ENCODE measurements around the gene CLEC4D.
"Not testable (repeated sequence)": the region's sequence is repeated elsewhere in the genome, so short reads cannot be mapped to it uniquely, and the experiment has no call there.

CLEC4D gene

GRCh38 chr12:8513256-8513655 is at the start of gene CLEC4D:
CLEC4D (plus strand) TSS chr12:8513503; CDS start chr12:8513733, 230 bp downstream.
- DNase-seq (ENCODE audit: low read depth) = no peak

- no peak for DNase-seq (ENCODE audit: low read depth)
Measured at GRCh38 chr12:8465301-8465996, 47.9 kb upstream of the CLEC4D start.

- no peak for DNase-seq (ENCODE audit: low read depth)
Measured at GRCh38 chr12:8466241-8466640, 47.1 kb upstream of the CLEC4D start.

- no peak for DNase-seq (ENCODE audit: low read depth)
Measured at GRCh38 chr12:8471090-8471489, 42.2 kb upstream of the CLEC4D start.

- no peak for DNase-seq (ENCODE audit: low read depth)
Measured at GRCh38 chr12:8475508-8476203, 37.6 kb upstream of the CLEC4D start.

GRCh38 chr12:8482571-8483061 is 30.7 kb upstream of the CLEC4D start:
- DNase-seq (ENCODE audit: low read depth) = no peak

- no peak for DNase-seq (ENCODE audit: low read depth)
Measured at GRCh38 chr12:8483079-8483478, 30.2 kb upstream of the CLEC4D start.

- DNase-seq (ENCODE audit: low read depth) = no peak
Measured at GRCh38 chr12:8491646-8492530, 21.4 kb upstream of the CLEC4D start.

- no peak for DNase-seq (ENCODE audit: low read depth)
Measured at GRCh38 chr12:8493084-8493483, 20.2 kb upstream of the CLEC4D start.

- DNase-seq (ENCODE audit: low read depth) = not testable (repeated sequence)
Measured at GRCh38 chr12:8495671-8496070, 17.6 kb upstream of the CLEC4D start.

GRCh38 chr12:8496074-8496473 is 17.2 kb upstream of the CLEC4D start:
- not testable (repeated sequence) for DNase-seq (ENCODE audit: low read depth)

- no peak for DNase-seq (ENCODE audit: low read depth)
Measured at GRCh38 chr12:8499616-8500015, 13.7 kb upstream of the CLEC4D start.

GRCh38 chr12:8501720-8502119 is 11.6 kb upstream of the CLEC4D start:
- DNase-seq (ENCODE audit: low read depth) = no peak

- DNase-seq (ENCODE audit: low read depth) = no peak
Measured at GRCh38 chr12:8504351-8504750, 9.0 kb upstream of the CLEC4D start.

GRCh38 chr12:8507596-8507995 is 5.7 kb upstream of the CLEC4D start:
- no peak for DNase-seq (ENCODE audit: low read depth)

GRCh38 chr12:8508223-8508622 is 5.1 kb upstream of the CLEC4D start:
- DNase-seq (ENCODE audit: low read depth) = no peak

GRCh38 chr12:8508910-8509841 is 4.1 kb upstream of the CLEC4D start:
- no peak for DNase-seq (ENCODE audit: low read depth)

- DNase-seq (ENCODE audit: low read depth) = no peak
Measured at GRCh38 chr12:8517971-8518370, 4.7 kb downstream of the CLEC4D start.

- DNase-seq (ENCODE audit: low read depth) = no peak
Measured at GRCh38 chr12:8519171-8519570, 5.9 kb downstream of the CLEC4D start.

- no peak for DNase-seq (ENCODE audit: low read depth)
Measured at GRCh38 chr12:8527250-8528130, 14.2 kb downstream of the CLEC4D start.

Data from GM04504 (cell line).